Umbilical cord (tissue), 2 donors: ENCODE measurements around the gene PRRG2. TPM values are rescaled to one million over a fixed set of nuclear protein-coding genes. Genes with fewer than 3 reads are reported as not detected.
"Not testable (repeated sequence)": the region's sequence is repeated elsewhere in the genome, so short reads cannot be mapped to it uniquely, and the experiment has no call there.

Experiments used
- DNase-seq: peaks from one replicate; pipeline ENCODE4 v3.0.0-alpha.2; 2015; ENCODE audit warnings: low spot score
- total RNA-seq: library from RNA; depleted of rRNA; stranded (reverse); fragments of >200 nt; gene quantifications from one replicate; pipeline ENCODE4 v1.2.3, GENCODE V29; 2014; ENCODE audit warnings: low replicate concordance; ENCODE audit not compliant: insufficient read depth

Gene PRRG2
- total RNA-seq, 1 donor from 2014 or later, result not detected

GRCh38 chr19:49601482-49602038 is 20.4 kb downstream of the PRRG2 start:
- no peak for DNase-seq

GRCh38 chr19:49602806-49603205 is 21.7 kb downstream of the PRRG2 start:
- no peak for DNase-seq

GRCh38 chr19:49605605-49606004 is 24.5 kb downstream of the PRRG2 start:
- DNase-seq, result no peak

GRCh38 chr19:49609499-49610092 is 28.5 kb downstream of the PRRG2 start:
- DNase-seq, result no peak

- DNase-seq, result no peak
Measured at GRCh38 chr19:49613374-49613773, 32.3 kb downstream of the PRRG2 start.

GRCh38 chr19:49614096-49614833 is 33.1 kb downstream of the PRRG2 start:
- DNase-seq, result no peak

- no peak for DNase-seq
Measured at GRCh38 chr19:49615861-49616260, 34.7 kb downstream of the PRRG2 start.

GRCh38 chr19:49616532-49616931 is 35.4 kb downstream of the PRRG2 start:
- DNase-seq, result no peak

- DNase-seq, result no peak
Measured at GRCh38 chr19:49616945-49617344, 35.8 kb downstream of the PRRG2 start.

- not testable (repeated sequence) for DNase-seq
Measured at GRCh38 chr19:49617860-49618259, 36.7 kb downstream of the PRRG2 start.

GRCh38 chr19:49624967-49625910 is 44.1 kb downstream of the PRRG2 start:
- no peak for DNase-seq

GRCh38 chr19:49626226-49626625 is 45.1 kb downstream of the PRRG2 start:
- DNase-seq, result no peak

- no peak for DNase-seq
Measured at GRCh38 chr19:49629659-49630058, 48.5 kb downstream of the PRRG2 start.

GRCh38 chr19:49631014-49631588 is 50.0 kb downstream of the PRRG2 start:
- no peak for DNase-seq

- DNase-seq, result no peak
Measured at GRCh38 chr19:49631610-49632192, 50.6 kb downstream of the PRRG2 start.

- no peak for DNase-seq
Measured at GRCh38 chr19:49632576-49632975, 51.5 kb downstream of the PRRG2 start.

GRCh38 chr19:49633273-49633672 is 52.2 kb downstream of the PRRG2 start:
- DNase-seq, result not testable (repeated sequence)

GRCh38 chr19:49635530-49636232 is 54.6 kb downstream of the PRRG2 start:
- DNase-seq, result peak; percentile 53

- DNase-seq, result no peak
Measured at GRCh38 chr19:49636233-49636932, 55.3 kb downstream of the PRRG2 start.
